ENCODE results near the gene ZSCAN16. TPM values are rescaled to one million over a fixed set of nuclear protein-coding genes. Genes with fewer than 3 reads are reported as not detected.

ZSCAN16 gene
- total RNA-seq, 1 experiment from 2014 or later, result 8.1 TPM

DNA sequence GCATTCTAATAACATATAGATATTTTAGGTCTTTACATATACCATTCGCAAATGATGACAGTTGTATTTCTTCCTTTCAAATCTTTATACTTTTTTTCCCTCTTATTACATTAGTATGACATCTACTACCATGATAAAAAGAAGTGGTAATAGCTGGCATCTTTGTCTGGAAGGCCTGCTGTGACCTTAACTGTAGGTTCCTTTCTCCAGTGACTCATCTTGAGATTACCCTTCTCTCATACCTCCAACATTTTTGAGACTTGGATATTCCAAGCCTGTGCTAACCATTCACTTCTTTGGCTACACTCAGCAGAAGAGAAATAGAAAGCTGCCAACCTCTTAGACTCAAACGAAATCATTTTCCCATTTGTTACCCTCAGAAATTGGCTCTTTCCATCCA is 47.6 kb downstream of the ZSCAN16 start:
- CTCF ChIA-PET, result no interaction called here
- no peak overlapping the region for H3K27ac ChIP-seq (ENCODE audit: low read length)
- H3K27me3 ChIP-seq (ENCODE audit: low read length), result no peaks in the 10 kb centered on the region
- TF ChIP-seq, protein P1, sequence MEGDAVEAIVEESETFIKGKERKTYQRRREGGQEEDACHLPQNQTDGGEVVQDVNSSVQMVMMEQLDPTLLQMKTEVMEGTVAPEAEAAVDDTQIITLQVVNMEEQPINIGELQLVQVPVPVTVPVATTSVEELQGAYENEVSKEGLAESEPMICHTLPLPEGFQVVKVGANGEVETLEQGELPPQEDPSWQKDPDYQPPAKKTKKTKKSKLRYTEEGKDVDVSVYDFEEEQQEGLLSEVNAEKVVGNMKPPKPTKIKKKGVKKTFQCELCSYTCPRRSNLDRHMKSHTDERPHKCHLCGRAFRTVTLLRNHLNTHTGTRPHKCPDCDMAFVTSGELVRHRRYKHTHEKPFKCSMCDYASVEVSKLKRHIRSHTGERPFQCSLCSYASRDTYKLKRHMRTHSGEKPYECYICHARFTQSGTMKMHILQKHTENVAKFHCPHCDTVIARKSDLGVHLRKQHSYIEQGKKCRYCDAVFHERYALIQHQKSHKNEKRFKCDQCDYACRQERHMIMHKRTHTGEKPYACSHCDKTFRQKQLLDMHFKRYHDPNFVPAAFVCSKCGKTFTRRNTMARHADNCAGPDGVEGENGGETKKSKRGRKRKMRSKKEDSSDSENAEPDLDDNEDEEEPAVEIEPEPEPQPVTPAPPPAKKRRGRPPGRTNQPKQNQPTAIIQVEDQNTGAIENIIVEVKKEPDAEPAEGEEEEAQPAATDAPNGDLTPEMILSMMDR (conservative IDR thresholded peaks at IDR 0.05; ENCODE audit: low read depth, low read length), result no peak
- TF ChIP-seq EZH2 (IDR thresholded peaks at IDR 0.05; ENCODE audit: low read length, unreplicated experiment), result no peak
- TF ChIP-seq EZH2phosphoT487 (IDR thresholded peaks at IDR 0.05; ENCODE audit: borderline replicate concordance, low read length), result no peak
- H3K79me2 ChIP-seq (ENCODE audit: low read length), result no peaks in the 10 kb centered on the region
- H3K36me3 ChIP-seq (ENCODE audit: low read depth, low read length), result no peaks in the 10 kb centered on the region
- no peaks in the 10 kb centered on the region for H4K20me1 ChIP-seq (ENCODE audit: low read length)
- intact Hi-C loops (cut with micrococcal nuclease), result no loop called here
- no peak overlapping the region for H2AFZ ChIP-seq (ENCODE audit: low read length)
- no peaks in the 10 kb centered on the region for H3F3A ChIP-seq (ENCODE audit: low read length, unreplicated experiment)
- H3K4me2 ChIP-seq (ENCODE audit: low read length), result no peak overlapping the region
- H3K4me1 ChIP-seq (ENCODE audit: insufficient read depth, low read length), result no peaks in the 10 kb centered on the region
- DNase-seq (no peak), ATAC-seq (no peak)
- H3K9me3 ChIP-seq (ENCODE audit: low read length), result 0 out of 2 replicates have a peak, but pooled peaks cover 11% of the 10 kb centered on the region
- H3K9me2 ChIP-seq (replicated peaks; ENCODE audit: low read length), result no peaks in the 10 kb centered on the region; the same call in 1 of the 2 replicates
- BruUV-seq (replicated peaks), result no TSS peak
- POLR2A ChIA-PET (ENCODE audit: unreplicated experiment), result no interaction called here
- H3K4me3 ChIP-seq (ENCODE audit: low read length), result no peak overlapping the region
- no peak overlapping the region for H3K9ac ChIP-seq (ENCODE audit: low read length)

DNA sequence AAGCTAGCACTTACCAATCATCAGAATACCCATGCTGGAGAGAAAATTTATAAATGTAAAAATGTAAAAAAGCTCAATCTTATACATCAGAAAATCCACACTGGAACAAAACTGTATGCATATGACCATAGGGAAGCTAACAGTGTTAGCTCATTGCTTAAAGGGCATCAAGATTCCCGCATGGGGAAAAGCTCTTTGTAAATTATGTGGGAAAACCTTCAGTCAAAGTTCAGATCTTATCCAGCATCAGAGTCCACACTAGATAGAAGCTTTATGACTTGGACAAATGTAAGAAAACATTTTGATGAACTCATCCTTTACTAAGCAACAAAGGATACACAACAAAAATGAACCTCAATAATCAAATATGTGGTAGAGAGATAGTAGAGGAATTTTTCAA is 52.0 kb downstream of the ZSCAN16 start:
- Histone ChIP-seq H4K20me1 (ENCODE audit: low read length) (no peaks in the 10 kb centered on the region), H3K4me3 (ENCODE audit: low read length) (no peak overlapping the region), H3K27ac (ENCODE audit: low read length) (no peak overlapping the region), H3K4me2 (ENCODE audit: low read length) (no peak overlapping the region), H3K9me3 (ENCODE audit: low read length) (0 out of 2 replicates have a peak, but pooled peaks cover 8% of the 10 kb centered on the region), H3K36me3 (ENCODE audit: low read depth, low read length) (no peaks in the 10 kb centered on the region), H3F3A (ENCODE audit: low read length, unreplicated experiment) (no peaks in the 10 kb centered on the region), H3K27me3 (ENCODE audit: low read length) (no peaks in the 10 kb centered on the region), H3K9ac (ENCODE audit: low read length) (no peak overlapping the region), H3K79me2 (ENCODE audit: low read length) (no peaks in the 10 kb centered on the region), H3K4me1 (ENCODE audit: insufficient read depth, low read length) (no peaks in the 10 kb centered on the region), H2AFZ (ENCODE audit: low read length) (no peak overlapping the region), H3K9me2 (replicated peaks; ENCODE audit: low read length) (no peaks in the 10 kb centered on the region; the same call in 1 of the 2 replicates)
- no peak for ATAC-seq
- BruUV-seq (replicated peaks), result no TSS peak
- TF ChIP-seq EZH2phosphoT487 (IDR thresholded peaks at IDR 0.05; ENCODE audit: borderline replicate concordance, low read length) (no peak), EZH2 (IDR thresholded peaks at IDR 0.05; ENCODE audit: low read length, unreplicated experiment) (no peak)
- TF ChIP-seq, protein P1 (conservative IDR thresholded peaks at IDR 0.05; ENCODE audit: low read depth, low read length), result no peak
- CTCF ChIA-PET, result no interaction called here
- POLR2A ChIA-PET (ENCODE audit: unreplicated experiment), result no interaction called here
- no peak for DNase-seq
- intact Hi-C loops (cut with micrococcal nuclease), result no loop called here

Other genes with a start within 250 kb of the ZSCAN16 start
- not detected in 2 replicates for gene OR2B2, start 212.2 kb upstream of the ZSCAN16 start, total RNA-seq (2014; rRNA removed)
- gene OR2B6, start 167.4 kb upstream of the ZSCAN16 start, total RNA-seq (2014; rRNA removed), result not detected in 2 replicates
- 8.9 and 12.1 TPM in 2 replicates for gene ZNF165, start 44.0 kb upstream of the ZSCAN16 start, total RNA-seq (2014; rRNA removed)
- 10.3 and 12.0 TPM in 2 replicates for gene ZKSCAN8, start 17.3 kb downstream of the ZSCAN16 start, total RNA-seq (2014; rRNA removed)
- 10.8 and 11.7 TPM in 2 replicates for gene ZSCAN9, start 100.7 kb downstream of the ZSCAN16 start, total RNA-seq (2014; rRNA removed)
- gene ZKSCAN4, start 127.7 kb downstream of the ZSCAN16 start, total RNA-seq (2014; rRNA removed), result 2.3 and 3.7 TPM in 2 replicates
- not detected in 2 replicates for gene NKAPL, start 134.7 kb downstream of the ZSCAN16 start, total RNA-seq (2014; rRNA removed)
- 10.8 and 12.3 TPM in 2 replicates for gene ZSCAN26, start 142.5 kb downstream of the ZSCAN16 start, total RNA-seq (2014; rRNA removed)
- gene PGBD1, start 157.0 kb downstream of the ZSCAN16 start, total RNA-seq (2014; rRNA removed), result 6.2 and 9.0 TPM in 2 replicates
- gene ZSCAN31, start 211.5 kb downstream of the ZSCAN16 start, total RNA-seq (2014; rRNA removed), result 10.7 and 16.9 TPM in 2 replicates
- gene ZKSCAN3, start 225.3 kb downstream of the ZSCAN16 start, total RNA-seq (2014; rRNA removed), result 1.9 and 2.3 TPM in 2 replicates

Measured in PC-3 (cell line).